A549 (cell line): ENCODE measurements around the gene SEPTIN3. TPM values are rescaled to one million over a fixed set of nuclear protein-coding genes. Genes with fewer than 3 reads are reported as not detected.

Experiments used
- ATAC-seq, 2 experiments: fragments of 200-7000 bp in 1 of 2; fragments of >200 bp in 1 of 2; cut with Nextera tagmentation in 1 of 2; cut with Tn5 transposase in 1 of 2; 3 replicates each; pipeline versions ENCODE4 v1.8.0 to v1.9.1; 2018 to 2020; ENCODE audit warnings: mild to moderate bottlenecking in 1 of 2, moderate library complexity in 1 of 2
- CTCF ChIA-PET: fragments of 300-600 bp; sonication (Branson Sonifier 250); formaldehyde crosslinking; extraction: SDS; loops from one replicate; lab custom pipeline; 2021; ENCODE audit warnings: antibody characterized with exemption, inconsistent platforms; lab: Yijun Ruan, JAX
- POLR2A ChIA-PET: fragments of 350-600 bp; formaldehyde crosslinking; extraction: SDS; loops from one replicate; lab custom pipeline; 2021; ENCODE audit warnings: antibody characterized with exemption, inconsistent platforms; lab: Yijun Ruan, JAX
- DNase-seq, 2 experiments: peaks; one replicate each; pipeline versions ENCODE4 v3.0.0 to v3.0.0-alpha.2; 2011 to 2016; ENCODE audit warnings: low read depth in 1 of 2, low spot score in 1 of 2
- FAIRE-seq: peaks from 2 replicates; lab custom pipeline; 2011; peaks lifted over from hg19 to GRCh38; lab: Jason Lieb, UNC
- H3K27ac ChIP-seq, 2 experiments: fragments of >200 bp; sonication (Bioruptor Twin); formaldehyde crosslinking; 3 replicates each; pipeline ENCODE4 v1.5.1; 2016 to 2017
- H3K4me1 ChIP-seq: fragments of >200 bp; sonication (Bioruptor Twin); formaldehyde crosslinking; 3 replicates; pipeline ENCODE4 v1.6.1; 2016
- H3K4me2 ChIP-seq: fragments of >200 bp; sonication (Bioruptor Twin); formaldehyde crosslinking; 3 replicates; pipeline ENCODE4 v1.6.1; 2016
- H3K4me3 ChIP-seq: fragments of >200 bp; sonication (Bioruptor Twin); formaldehyde crosslinking; 3 replicates; pipeline ENCODE4 v1.5.1; 2016
- H3K9me3 ChIP-seq: fragments of >200 bp; sonication (Bioruptor Twin); formaldehyde crosslinking; 3 replicates; pipeline ENCODE4 v1.6.1; 2016
- ATOH8 ChIP-seq: fragments of 250-450 bp; sonication (Bioruptor Pico); IDR thresholded peaks from 2 replicates; pipeline ENCODE4 v1.5.0; 2020; ENCODE audit warnings: low read depth, mild to moderate bottlenecking, moderate library complexity
- BHLHE40 ChIP-seq: IDR thresholded peaks from 2 replicates; pipeline ENCODE4 v1.6.1; 2012; ENCODE audit warnings: low read depth, low read length, inconsistent platforms
- CHD2 ChIP-seq: fragments of 150-350 bp; IDR thresholded peaks from 2 replicates; pipeline ENCODE4 v1.6.1; 2014; ENCODE audit warnings: low read length; ENCODE audit not compliant: partially characterized antibody
- CHD4 ChIP-seq: fragments of 200-600 bp; sonication (generic); IDR thresholded peaks from 2 replicates; pipeline ENCODE4 v1.6.1; 2016; ENCODE audit warnings: antibody characterized with exemption, mild to moderate bottlenecking, borderline replicate concordance
- E2F6 ChIP-seq: IDR thresholded peaks from 2 replicates; pipeline ENCODE4 v1.6.1; 2012; ENCODE audit warnings: low read depth, borderline replicate concordance
- ESRRA ChIP-seq: fragments of 150-350 bp; IDR thresholded peaks from 2 replicates; pipeline ENCODE4 v1.6.1; 2014; ENCODE audit warnings: mild to moderate bottlenecking, low read length, borderline replicate concordance
- FOSB ChIP-seq: fragments of 250-450 bp; sonication (Bioruptor Pico); IDR thresholded peaks from 2 replicates; pipeline ENCODE4 v1.5.0; 2020; ENCODE audit warnings: mild to moderate bottlenecking, moderate library complexity
- FOSL2 ChIP-seq, 2 experiments: fragments of 450-650 bp in 1 of 2; fragments of >200 bp in 1 of 2; sonication (Bioruptor Twin) in 1 of 2; formaldehyde crosslinking; IDR thresholded peaks; 2 replicates each; pipeline versions ENCODE4 v1.5.0 to v1.6.1; 2016 to 2020; ENCODE audit warnings: mild to moderate bottlenecking in 1 of 2, moderate library complexity in 1 of 2
- HES2 ChIP-seq: fragments of >200 bp; sonication (Bioruptor Twin); formaldehyde crosslinking; IDR thresholded peaks from 2 replicates; pipeline ENCODE4 v1.6.1; 2016
- HEYL ChIP-seq: fragments of 250-450 bp; sonication (Bioruptor Pico); IDR thresholded peaks from 2 replicates; pipeline ENCODE4 v1.8.0; 2021; ENCODE audit warnings: mild to moderate bottlenecking, moderate library complexity
- HOXA7 ChIP-seq: fragments of 250-450 bp; sonication (Bioruptor Pico); IDR thresholded peaks from 2 replicates; pipeline ENCODE4 v1.5.0; 2020; ENCODE audit warnings: mild to moderate bottlenecking, moderate library complexity
- HOXB13 ChIP-seq: fragments of 250-450 bp; sonication (Bioruptor Pico); IDR thresholded peaks from 2 replicates; pipeline ENCODE4 v1.5.0; 2020; ENCODE audit warnings: low read depth, mild to moderate bottlenecking, moderate library complexity
- HOXB5 ChIP-seq: fragments of 250-450 bp; sonication (Bioruptor Pico); IDR thresholded peaks from 2 replicates; pipeline ENCODE4 v1.5.0; 2020; ENCODE audit warnings: mild to moderate bottlenecking, moderate library complexity
- JUN ChIP-seq, 2 experiments: fragments of >200 bp; sonication (Bioruptor Twin); formaldehyde crosslinking; IDR thresholded peaks; 2 replicates in 1 of 2; 3 replicates in 1 of 2; pipeline ENCODE4 v1.6.1; 2016 to 2017
- KDM1A ChIP-seq: fragments of 200-600 bp; sonication (generic); IDR thresholded peaks from 2 replicates; pipeline ENCODE4 v1.6.1; 2016; ENCODE audit warnings: low read depth, mild to moderate bottlenecking
- MAZ ChIP-seq: fragments of 150-350 bp; IDR thresholded peaks from 2 replicates; pipeline ENCODE4 v1.6.1; 2014; ENCODE audit warnings: antibody characterized with exemption, low read depth, low read length, borderline replicate concordance
- MYC ChIP-seq: IDR thresholded peaks from 2 replicates; pipeline ENCODE4 v1.6.1; 2012; ENCODE audit warnings: mild to moderate bottlenecking, inconsistent platforms, low read length, improper control_type of control experiment, borderline replicate concordance
- RARB ChIP-seq: fragments of 250-450 bp; sonication (Bioruptor Pico); IDR thresholded peaks from 2 replicates; pipeline ENCODE4 v1.8.0; 2021; ENCODE audit warnings: mild to moderate bottlenecking, moderate library complexity
- RCOR1 ChIP-seq: fragments of 150-350 bp; IDR thresholded peaks from 2 replicates; pipeline ENCODE4 v1.6.1; 2014; ENCODE audit warnings: antibody characterized with exemption, low read length, low read depth
- RNF2 ChIP-seq: fragments of 200-600 bp; sonication (generic); IDR thresholded peaks from 2 replicates; pipeline ENCODE4 v1.6.1; 2016; ENCODE audit warnings: low read depth, mild to moderate bottlenecking, antibody characterized with exemption, moderate library complexity, borderline replicate concordance
- SMC3 ChIP-seq: fragments of >200 bp; sonication (Bioruptor Twin); formaldehyde crosslinking; IDR thresholded peaks from 3 replicates; pipeline ENCODE4 v1.6.1; 2018; ENCODE audit warnings: inconsistent platforms
- ZC3H11A ChIP-seq: fragments of 450-650 bp; IDR thresholded peaks from 2 replicates; pipeline ENCODE4 v1.6.1; 2014; ENCODE audit warnings: antibody characterized with exemption, mild to moderate bottlenecking
- ZNF302 ChIP-seq: fragments of 250-450 bp; sonication (Bioruptor Pico); IDR thresholded peaks from 2 replicates; pipeline ENCODE4 v1.9.0; 2021; ENCODE audit warnings: inconsistent platforms, mild to moderate bottlenecking, moderate library complexity
- ZSCAN20 ChIP-seq: fragments of 250-450 bp; sonication (Bioruptor Pico); IDR thresholded peaks from 2 replicates; pipeline ENCODE4 v1.8.0; 2022; ENCODE audit warnings: mild to moderate bottlenecking, moderate library complexity
- WGBS: methylation state at CpG from one replicate; pipeline ENCODE4 v1.1.6; 2017; ENCODE audit errors: missing lambda C conversion rate; 5-methylcytosine and 5-hydroxymethylcytosine counted together
- polyA plus RNA-seq, 4 experiments: library from polyadenylated mRNA; depleted of rRNA in 3 of 4; stranded (reverse); fragments of >200 nt; fragmentation: RNase III in 1 of 4; extraction: RNeasy Plus Mini Kit Qiagen cat#74134 plus additional on column Dnase treatment in 1 of 4; gene quantifications; 2 replicates in 3 of 4; 3 replicates in 1 of 4; pipeline ENCODE4 v1.2.3, GENCODE V29; 2011 to 2017
- TF ChIP-seq, protein P1 (sequence below): fragments of 250-450 bp; sonication (Bioruptor Pico); IDR thresholded peaks from 2 replicates; pipeline ENCODE4 v1.5.0; 2021; ENCODE audit warnings: mild to moderate bottlenecking, moderate library complexity, borderline replicate concordance

SEPTIN3 gene
- polyA plus RNA-seq, 2 of the 4 experiments (the other 2 are of a cell fraction), result 1.1 to 1.3 TPM

DNA sequence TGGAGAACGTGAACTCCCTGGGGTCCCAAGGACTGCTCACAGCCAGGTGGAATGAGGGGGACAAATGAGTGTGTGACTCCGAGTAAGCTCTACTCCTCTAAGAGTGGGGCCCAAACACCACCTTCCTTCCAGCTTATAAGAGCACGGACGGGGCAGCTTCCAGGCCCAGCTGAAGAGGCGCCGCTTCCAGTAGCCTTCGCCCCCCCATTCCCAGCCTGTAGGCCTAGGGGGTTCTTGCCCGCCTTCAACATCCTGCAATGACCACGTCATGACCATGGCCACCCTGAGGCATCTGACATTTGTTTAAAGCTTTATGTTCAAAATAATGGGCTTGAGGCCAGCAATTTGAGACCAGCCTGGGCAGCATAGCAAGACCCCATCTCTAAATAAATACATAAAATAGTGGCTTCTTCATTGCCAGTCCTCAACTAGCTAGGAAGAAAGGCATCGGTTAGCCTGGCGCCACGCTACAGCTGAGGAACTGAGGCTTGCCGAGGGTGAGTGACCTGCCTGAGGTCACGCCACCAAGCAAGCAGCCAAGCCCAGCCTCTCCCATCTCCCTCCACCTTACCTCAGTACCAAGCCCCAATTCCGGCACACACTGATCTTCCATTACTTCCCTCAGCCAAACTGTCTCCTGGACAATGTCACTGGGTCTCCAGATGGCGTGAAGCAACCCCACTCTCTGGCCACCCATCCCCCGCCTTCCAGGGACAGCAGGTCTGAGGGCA, 34.8 kb upstream of the SEPTIN3 start:
- TF ChIP-seq, protein P1, sequence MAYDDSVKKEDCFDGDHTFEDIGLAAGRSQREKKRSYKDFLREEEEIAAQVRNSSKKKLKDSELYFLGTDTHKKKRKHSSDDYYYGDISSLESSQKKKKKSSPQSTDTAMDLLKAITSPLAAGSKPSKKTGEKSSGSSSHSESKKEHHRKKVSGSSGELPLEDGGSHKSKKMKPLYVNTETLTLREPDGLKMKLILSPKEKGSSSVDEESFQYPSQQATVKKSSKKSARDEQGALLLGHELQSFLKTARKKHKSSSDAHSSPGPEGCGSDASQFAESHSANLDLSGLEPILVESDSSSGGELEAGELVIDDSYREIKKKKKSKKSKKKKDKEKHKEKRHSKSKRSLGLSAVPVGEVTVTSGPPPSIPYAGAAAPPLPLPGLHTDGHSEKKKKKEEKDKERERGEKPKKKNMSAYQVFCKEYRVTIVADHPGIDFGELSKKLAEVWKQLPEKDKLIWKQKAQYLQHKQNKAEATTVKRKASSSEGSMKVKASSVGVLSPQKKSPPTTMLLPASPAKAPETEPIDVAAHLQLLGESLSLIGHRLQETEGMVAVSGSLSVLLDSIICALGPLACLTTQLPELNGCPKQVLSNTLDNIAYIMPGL (CRISPR knock-in tag), result no peak
- TF ChIP-seq CHD4, result no peak
- no peak for TF ChIP-seq SMC3
- TF ChIP-seq HOXB13 (CRISPR knock-in tag), result no peak
- TF ChIP-seq RARB (CRISPR knock-in tag), result no peak
- no peak for TF ChIP-seq HOXB5 (CRISPR knock-in tag)
- TF ChIP-seq MYC, result no peak
- no peak for TF ChIP-seq KDM1A
- TF ChIP-seq MAZ, result no peak
- no peak for TF ChIP-seq HEYL (CRISPR knock-in tag)
- TF ChIP-seq BHLHE40, result no peak
- Histone ChIP-seq H3K4me1 (no peaks in the 10 kb centered on the region), H3K27ac (no peak overlapping the region), H3K4me2 (no peak overlapping the region), H3K4me3 (no peak overlapping the region), H3K9me3 (no peaks in the 10 kb centered on the region)
- CTCF ChIA-PET, result interaction anchor here (0.6 to 1.8 kb wide), 3 partner anchors 9 to 262 kb away, joined by 5 to 11 read pairs (median 6); no protein-coding TSS in a partner anchor
- DNase-seq, result no peak
- WGBS, result 92% methylated on average over 13 of the region's 17 CpGs
- POLR2A ChIA-PET, result interaction anchor here (1.3 kb wide), 1 partner anchor 9 kb away, joined by 3 read pairs; no protein-coding TSS in a partner anchor
- FAIRE-seq, result no peak
- ATAC-seq, result no peak

GRCh38 chr22:41935015-41935351, 34.3 kb upstream of the SEPTIN3 start:
- Histone ChIP-seq H3K9me3 (no peaks in the 10 kb centered on the region), H3K4me1 (peaks cover 3% of the 10 kb centered on the region; the same call in 1 of the 3 replicates), H3K4me2 (no peak overlapping the region), H3K4me3 (no peak overlapping the region), H3K27ac (no peak overlapping the region)
- DNase-seq (no peak), ATAC-seq (no peak), FAIRE-seq (no peak)
- ChIA-PET CTCF (interaction anchor here (1.3 to 1.8 kb wide), 2 partner anchors 10 to 238 kb away, joined by 6 to 11 read pairs; no protein-coding TSS in a partner anchor), POLR2A (interaction anchor here (1.3 kb wide), 1 partner anchor 9 kb away, joined by 3 read pairs; no protein-coding TSS in a partner anchor)
- WGBS, result 100% methylated on average over 3 of the region's 4 CpGs
- no peak for TF ChIP-seq RNF2
- no peak for TF ChIP-seq HEYL (CRISPR knock-in tag)
- no peak for TF ChIP-seq FOSL2 (IDR thresholded peaks at IDR 0.05)
- TF ChIP-seq FOSL2 (CRISPR knock-in tag; IDR thresholded peaks at IDR 0.05), result no peak

- Histone ChIP-seq H3K4me1 (peaks cover 4% of the 10 kb centered on the region; the same call in 1 of the 3 replicates), H3K4me2 (no peak overlapping the region), H3K4me3 (no peak overlapping the region), H3K9me3 (no peaks in the 10 kb centered on the region), H3K27ac (no peak overlapping the region)
- CTCF ChIA-PET, result interaction anchor here (2.4 kb wide), 1 partner anchor 9 kb away, joined by 10 read pairs; the partner anchor contains the start of gene TNFRSF13C
- WGBS, result 92% methylated on average over 6 of the region's 9 CpGs
- TF ChIP-seq MAZ, result no peak
- TF ChIP-seq ZSCAN20 (CRISPR knock-in tag), result no peak
- no peak for TF ChIP-seq FOSB
- TF ChIP-seq HES2, result no peak
- TF ChIP-seq ZC3H11A, result no peak
- no peak for TF ChIP-seq FOSL2 (IDR thresholded peaks at IDR 0.05)
- no peak for TF ChIP-seq FOSL2 (CRISPR knock-in tag; IDR thresholded peaks at IDR 0.05)
- no peak for TF ChIP-seq CHD2
- no peak for TF ChIP-seq ZNF302
- TF ChIP-seq BHLHE40, result no peak
- no peak for TF ChIP-seq RCOR1
- TF ChIP-seq ATOH8 (CRISPR knock-in tag), result no peak
- no peak for TF ChIP-seq HOXB13 (CRISPR knock-in tag)
- no peak for TF ChIP-seq ESRRA
- TF ChIP-seq HOXA7 (CRISPR knock-in tag), result no peak
- no peak for TF ChIP-seq JUN (IDR thresholded peaks at IDR 0.05)
- TF ChIP-seq E2F6, result no peak
- POLR2A ChIA-PET, result interaction anchor here (1.3 kb wide), 1 partner anchor 10 kb away, joined by 3 read pairs; no protein-coding TSS in a partner anchor
- DNase-seq, result no peak
- FAIRE-seq, result no peak
- ATAC-seq, result no peak
These were observed 33.7 kb upstream of the SEPTIN3 start for GRCh38 chr22:41935509-41935908.
